GM21737 (cell line): ENCODE measurements around the gene SPP1.

Experiments used
- ATAC-seq: cut with Tn5 transposase; IDR thresholded peaks from one replicate; pipeline ENCODE4 v1.9.1; 2021; ENCODE audit warnings: mild to moderate bottlenecking, moderate library complexity; ENCODE audit not compliant: unreplicated experiment

SPP1 gene

DNA sequence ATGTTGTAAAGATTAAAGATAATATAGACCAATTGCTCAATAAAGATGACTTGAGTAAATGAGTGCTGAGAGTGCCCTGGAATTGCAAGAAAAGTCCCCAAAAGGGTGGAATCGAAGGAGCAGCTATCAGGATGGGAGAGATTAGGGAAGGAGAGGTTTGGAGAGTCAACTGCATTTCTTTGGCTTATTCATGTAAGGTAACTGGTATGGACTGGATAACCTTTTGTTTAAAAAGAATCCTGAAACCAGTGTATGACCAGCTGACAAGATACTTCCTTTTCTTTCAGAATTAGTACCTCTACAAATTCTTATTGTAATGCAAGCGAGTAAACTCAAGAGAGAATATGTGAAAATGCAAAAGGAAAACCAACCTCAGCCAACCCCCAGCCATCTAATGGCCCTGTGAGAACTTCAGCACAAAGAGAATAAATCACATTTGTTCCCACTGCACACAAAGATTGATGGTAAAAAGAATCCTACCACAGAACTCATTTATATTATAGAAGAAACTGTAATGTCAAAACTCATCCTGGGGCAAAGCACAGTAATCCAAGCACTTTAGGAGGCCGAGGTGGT, 24.5 kb upstream of the SPP1 start:
- no peak for ATAC-seq

DNA sequence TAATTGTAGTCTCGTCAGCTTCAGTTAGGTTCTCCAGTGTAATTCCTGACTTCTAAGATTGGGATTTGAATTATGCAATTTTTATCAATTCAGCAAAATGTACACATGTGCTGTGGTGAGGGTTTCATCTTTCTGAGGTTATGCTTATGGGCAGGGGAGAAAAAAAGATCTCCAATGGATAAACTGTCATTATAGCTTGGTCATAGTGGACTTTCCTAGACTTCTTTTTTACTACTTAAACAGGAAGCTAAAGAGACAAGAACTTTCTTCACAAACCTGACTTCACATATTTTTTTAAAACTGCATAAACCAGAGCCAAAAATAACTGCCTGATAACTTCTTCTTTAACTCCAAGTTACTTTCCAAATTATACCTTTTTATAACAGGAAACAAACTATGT, 21.7 kb upstream of the SPP1 start:
- no peak for ATAC-seq

DNA sequence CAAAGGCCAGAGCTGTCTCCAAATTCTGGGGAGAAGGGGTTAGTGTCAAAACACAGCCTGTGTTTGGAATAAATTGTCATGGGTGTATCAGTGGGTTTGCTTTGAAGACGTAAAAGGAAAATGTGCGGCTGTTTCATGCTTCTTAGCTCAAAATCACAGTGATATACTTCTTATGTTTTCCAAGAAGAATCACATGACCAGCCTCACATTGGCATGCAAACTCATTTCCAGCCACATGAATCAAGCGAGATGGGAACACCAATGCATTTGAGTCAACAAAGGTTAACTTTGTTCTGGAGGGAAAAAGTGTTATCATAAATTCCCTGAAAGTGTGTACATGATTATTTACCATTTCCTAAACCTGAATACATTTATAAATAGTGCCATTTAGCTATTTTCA, 19.0 kb upstream of the SPP1 start:
- ATAC-seq: no peak

DNA sequence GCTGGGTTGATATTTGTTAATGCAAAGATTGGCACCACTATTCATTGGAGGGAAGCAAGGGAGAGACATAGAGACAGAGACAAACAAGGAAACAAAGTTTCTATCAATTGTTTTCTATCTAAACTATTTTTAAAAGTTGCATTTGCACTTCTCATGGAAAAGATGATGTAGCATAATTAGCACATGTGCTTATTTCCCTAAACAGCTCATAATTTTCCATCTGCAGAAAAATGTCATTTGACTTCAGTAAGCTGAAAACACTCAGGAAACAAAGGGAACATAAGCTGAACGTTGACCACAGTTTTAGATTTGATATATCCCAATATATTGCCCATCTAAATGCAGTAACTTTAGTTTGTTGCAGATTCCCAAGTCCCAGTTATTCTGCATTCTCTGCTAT, 18.5 kb upstream of the SPP1 start:
- ATAC-seq: no peak

DNA sequence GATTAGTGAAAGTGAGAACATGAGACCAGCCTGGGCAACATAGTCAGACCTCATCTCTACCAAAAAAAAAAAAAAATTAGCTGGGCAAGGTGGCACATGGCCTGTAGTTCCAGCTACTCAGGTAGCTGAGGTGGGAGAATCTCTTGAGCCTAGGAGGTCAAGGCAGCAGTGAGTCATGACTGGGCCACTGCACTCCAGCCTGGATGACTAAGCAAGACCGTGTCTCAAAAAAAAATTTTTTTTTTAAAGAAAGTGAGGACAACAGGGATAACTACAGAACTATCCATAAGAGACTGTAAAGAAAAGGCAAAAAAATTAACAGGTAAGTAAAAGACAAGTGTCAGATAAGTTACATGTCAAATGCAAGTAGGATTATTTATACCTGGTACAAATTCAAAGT, 13.5 kb upstream of the SPP1 start:
- no peak for ATAC-seq

DNA sequence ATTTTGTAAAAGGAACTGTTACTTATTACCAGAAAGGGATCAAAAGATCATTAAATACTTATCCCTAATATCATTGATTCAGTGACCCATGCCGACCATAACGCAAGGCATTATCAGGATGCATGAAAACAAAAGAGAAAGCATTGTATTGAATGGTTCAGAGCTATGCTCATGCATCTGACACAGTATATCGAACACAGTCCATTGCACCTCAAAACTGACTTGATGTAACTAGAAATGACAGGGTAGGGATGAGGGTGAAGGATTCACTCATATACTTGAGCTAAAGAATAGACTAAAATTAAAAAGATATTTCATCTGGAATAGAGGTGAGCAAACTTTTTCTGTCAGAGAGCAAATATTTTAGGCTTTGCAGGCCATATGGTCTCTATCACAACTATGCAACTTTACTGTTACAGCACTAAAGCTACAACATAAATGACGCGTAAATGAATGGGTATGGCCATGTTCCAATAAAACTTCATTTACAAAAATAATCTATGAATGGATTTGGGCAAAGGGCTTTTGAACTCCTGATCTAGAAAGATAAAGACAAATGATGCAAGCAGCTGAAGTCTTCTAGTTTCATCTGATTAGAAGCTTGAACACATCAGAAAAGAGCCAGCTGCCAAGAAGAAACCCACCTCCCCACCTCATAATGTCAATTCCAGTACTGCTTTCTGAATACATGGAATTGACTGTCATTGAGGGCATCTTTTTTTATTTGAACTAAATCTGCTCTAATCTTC, 12.9 kb upstream of the SPP1 start:
- no peak for ATAC-seq

DNA sequence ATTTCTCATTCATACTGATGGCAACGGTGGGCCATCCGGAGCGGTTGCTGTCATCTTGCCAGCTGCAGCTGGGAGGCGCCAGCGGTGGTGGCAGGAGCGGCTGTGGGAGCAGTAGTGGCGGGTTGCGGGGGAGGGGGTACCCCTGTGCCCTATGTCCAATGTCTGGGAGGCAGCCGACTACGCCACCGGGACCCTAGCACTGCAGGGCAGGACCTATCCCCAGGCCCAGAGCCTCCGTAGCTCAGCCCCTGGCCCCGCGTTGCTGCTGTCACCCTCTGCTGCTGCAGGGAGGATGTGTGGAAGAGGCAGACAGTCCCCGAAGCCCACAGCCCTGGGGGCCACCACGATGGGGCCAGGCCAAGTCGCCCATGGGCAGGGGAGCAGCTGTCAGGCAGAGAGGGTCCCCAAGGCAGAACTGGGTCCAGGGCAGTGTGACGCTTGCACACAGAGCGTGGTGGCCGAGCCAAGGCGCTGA, 10.0 kb upstream of the SPP1 start:
- no peak for ATAC-seq

DNA sequence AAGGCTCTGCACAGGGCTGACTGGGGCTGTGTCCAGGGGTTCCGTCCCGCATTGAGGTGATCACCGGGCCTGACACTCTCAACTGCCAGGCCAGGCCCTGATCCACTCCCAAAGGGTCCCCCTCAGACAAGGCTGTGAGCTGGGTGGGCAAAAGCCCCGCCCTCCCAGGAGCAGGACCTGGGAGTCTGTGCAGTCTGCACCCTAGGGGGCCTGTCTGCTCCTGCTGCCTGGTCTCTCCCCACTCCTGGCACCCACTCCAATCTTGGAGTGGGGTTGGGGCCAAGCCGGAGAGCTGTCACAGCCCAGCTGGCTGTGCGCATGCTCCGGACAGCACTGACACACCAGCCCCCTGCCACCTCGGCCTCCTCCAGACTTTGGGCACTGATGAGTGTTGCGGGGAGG, 9.4 kb upstream of the SPP1 start:
- ATAC-seq: no peak

DNA sequence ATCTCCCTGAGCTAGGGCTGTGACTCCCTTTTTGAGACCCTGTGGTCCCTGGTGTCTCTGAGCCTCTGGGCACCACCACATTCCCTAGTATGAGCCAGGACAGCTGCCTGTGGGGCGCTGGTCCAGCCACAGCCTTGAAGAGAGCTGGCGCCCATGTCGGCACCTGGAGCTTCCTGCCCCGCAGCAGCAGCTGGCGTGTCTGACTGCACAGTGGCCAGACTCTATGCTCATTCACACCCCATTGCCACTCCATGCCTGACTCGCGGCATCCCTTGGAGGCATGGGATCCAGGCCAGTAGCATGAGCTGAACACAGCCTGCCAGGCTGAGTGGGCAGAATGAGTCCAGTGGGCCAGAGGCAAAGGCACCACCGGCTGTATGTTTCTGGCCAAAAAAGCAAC, 8.3 kb upstream of the SPP1 start:
- no peak for ATAC-seq

DNA sequence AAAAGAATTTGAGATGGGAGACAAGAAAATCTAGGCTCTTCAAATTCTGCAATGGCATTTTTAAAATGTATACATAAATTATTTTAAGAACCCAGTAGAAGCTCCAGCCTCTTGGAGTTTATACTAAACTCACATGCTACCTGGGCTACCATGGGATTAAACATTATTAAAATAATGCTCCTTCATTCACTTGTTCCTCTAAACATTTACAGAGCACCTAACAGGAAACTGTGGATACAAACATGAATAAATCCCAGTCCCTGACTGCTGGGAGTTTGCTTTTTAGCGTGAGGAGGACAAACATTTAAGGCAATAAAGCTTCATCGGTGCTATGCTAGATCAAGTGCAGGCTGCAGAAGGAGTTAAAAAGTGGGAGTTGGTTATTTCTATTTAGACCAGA, 5.4 kb upstream of the SPP1 start:
- ATAC-seq: no peak

DNA sequence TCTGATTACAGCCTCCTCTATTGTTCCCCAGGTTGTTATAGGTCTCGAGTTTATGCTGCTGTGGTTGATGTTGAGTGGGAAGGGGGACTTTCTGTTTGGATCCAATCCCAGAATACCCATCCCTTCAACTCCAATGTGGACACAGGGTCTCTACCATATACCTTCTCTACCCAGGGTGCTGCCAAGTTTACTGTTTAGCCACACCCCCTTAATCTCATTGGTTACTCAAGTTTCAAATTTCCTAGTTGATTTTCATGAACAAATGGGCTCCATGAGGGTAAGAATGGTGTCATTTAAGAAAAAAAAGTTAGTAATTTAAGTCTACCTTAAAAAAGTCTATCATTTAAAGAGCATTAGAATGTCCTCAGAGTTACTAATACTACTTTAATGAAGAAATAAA, 3.6 kb upstream of the SPP1 start:
- ATAC-seq: no peak

DNA sequence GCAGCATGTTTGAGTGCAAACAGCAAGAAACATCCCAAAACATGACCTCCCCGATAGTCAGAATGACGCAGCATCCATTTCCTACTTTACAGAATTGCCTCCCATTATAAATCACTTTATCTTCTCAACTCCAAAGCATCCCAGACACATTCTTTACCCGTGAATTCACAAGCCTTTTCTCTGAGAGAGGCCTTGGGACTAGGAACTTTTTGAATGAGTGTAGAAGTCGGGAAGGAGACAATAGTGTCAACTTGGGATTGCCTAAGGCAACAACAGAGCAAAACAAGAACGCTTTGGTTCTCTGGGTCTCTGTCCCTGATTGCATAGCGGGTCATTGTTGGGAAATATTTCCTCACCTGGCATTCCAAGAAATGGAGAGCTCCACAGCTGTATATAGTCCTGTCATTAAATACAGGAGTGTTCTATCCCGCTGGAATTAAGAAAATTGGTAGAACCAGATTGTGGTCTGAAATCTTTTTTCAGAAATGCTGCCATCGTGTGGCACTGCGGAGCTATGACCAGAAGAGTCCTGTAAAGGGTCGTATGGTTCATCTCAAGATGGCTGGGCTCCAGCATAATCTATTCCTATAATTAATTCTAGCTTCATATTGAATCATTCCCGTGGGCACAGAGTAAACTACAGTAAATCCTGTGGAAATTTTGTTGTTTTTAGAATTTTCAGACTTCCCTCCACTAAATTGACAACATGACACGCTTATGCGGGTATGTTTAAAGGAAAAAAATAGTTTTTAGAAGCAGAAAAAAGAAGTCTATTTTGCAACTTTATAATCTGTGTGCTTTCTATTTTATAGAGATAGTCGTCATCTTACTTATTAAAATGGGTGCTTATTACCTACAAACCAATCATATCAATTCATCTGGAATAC, 2.0 kb upstream of the SPP1 start:
- ATAC-seq: peak; percentile 62

DNA sequence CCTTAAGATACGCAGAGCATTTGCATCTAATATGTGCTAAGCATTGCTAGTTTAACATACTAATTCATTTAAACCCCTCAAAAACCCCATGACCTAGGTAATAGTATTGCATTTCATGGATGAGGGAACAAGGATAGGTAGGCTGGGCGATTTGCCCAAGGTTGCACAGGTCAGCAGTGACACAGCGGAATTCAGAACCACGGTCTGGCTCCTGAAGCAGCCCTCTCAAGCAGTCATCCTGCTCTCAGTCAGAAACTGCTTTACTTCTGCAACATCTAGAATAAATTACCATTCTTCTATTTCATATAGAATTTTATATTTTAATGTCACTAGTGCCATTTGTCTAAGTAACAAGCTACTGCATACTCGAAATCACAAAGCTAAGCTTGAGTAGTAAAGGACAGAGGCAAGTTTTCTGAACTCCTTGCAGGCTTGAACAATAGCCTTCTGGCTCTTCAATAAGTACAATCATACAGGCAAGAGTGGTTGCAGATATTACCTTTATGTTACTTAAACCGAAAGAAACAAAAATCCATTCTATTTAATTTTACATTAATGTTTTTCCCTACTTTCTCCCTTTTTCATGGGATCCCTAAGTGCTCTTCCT, 555 bp upstream of the SPP1 start:
- ATAC-seq: peak; percentile 35

DNA sequence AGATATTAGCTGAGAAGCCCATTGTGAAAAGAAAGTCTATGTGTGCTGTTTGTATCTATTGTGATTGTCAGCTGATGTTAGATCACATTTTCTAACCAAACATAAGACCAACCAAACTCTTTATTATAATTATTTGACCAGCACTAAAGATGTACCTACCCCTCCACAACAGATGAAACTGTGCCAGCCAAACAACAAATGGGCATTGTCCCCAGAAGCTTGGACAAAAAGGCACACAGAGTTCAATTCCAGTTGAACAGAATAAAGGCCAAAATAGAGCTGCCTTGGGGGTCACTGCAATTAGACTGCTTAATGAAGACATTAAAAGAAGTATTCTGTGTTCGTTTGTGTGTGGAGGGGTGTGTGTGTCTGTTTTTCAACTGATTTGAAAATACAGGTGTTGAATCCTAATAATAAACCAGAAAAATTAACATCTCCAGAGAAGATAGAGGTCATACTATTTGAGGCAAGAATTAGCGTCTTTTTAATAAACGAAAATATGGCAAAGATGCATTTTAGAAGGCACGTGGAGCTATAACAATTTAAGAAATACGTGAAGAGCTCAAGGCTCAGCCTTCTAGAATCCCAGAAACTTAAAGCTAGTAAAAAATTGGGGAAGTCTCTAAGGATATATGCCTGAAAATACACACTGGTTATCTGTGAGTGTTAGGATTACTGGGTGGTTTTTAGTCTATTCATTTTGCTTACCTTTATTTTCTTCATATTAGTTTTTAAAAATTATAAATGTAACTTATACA, 2.2 kb downstream of the SPP1 start:
- no peak for ATAC-seq

DNA sequence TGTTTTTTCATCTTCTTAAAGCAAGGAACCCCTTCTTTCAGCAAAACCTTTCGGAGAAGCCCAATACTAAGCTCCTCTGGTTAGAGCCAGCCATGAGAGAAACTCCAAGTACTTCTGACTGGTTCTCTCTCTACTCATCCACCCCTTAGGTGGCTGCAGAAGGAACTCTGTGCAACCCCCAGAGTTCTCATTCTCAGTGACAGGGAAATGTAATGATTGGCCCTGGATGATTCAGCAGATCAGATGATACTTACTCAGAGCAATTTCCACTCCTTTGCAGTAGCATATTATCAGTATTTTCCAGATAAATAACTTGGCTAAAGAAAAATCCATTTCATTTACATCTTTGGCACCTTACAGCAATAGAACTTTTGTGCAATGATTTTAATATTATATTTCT, 3.2 kb downstream of the SPP1 start:
- ATAC-seq: no peak

DNA sequence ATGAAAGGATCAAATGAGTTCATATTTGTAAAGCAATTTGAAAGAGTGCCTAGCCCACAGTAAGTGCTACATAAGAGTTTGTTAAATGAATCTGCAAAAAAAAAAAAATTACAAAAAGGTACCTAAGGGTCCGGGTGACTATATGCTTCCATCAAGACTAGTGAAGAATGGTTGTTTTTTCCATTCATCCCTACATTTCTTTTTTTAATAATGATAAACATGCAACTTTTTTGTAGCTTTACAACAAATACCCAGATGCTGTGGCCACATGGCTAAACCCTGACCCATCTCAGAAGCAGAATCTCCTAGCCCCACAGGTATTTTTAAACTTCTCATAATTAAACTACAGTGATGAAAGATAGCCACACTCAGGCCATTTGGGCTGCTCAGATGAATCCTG, 4.3 kb downstream of the SPP1 start:
- no peak for ATAC-seq

DNA sequence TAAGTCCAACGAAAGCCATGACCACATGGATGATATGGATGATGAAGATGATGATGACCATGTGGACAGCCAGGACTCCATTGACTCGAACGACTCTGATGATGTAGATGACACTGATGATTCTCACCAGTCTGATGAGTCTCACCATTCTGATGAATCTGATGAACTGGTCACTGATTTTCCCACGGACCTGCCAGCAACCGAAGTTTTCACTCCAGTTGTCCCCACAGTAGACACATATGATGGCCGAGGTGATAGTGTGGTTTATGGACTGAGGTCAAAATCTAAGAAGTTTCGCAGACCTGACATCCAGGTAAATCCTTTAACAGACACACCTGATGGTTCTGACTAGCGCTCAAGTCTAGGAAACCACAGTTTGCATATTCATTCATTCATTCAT, 6.0 kb downstream of the SPP1 start:
- ATAC-seq: no peak

DNA sequence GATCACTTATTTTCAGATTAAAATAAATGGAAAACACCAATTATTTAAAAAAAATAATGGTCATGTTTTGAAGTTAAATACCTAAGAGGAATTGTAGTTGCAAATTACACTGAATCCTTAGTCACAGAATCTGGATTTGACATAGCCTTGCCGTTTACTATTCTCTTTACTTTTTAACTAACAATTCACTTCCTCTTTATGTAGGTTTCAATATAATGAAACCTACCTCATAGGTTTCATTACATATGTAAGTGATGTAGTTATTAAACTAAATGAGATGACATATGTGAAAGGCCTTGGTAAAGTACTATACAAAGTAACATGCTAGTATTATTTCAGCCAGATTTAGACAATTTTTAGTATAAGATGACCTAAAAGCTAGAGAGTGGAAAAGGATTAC, 6.5 kb downstream of the SPP1 start:
- ATAC-seq: no peak

DNA sequence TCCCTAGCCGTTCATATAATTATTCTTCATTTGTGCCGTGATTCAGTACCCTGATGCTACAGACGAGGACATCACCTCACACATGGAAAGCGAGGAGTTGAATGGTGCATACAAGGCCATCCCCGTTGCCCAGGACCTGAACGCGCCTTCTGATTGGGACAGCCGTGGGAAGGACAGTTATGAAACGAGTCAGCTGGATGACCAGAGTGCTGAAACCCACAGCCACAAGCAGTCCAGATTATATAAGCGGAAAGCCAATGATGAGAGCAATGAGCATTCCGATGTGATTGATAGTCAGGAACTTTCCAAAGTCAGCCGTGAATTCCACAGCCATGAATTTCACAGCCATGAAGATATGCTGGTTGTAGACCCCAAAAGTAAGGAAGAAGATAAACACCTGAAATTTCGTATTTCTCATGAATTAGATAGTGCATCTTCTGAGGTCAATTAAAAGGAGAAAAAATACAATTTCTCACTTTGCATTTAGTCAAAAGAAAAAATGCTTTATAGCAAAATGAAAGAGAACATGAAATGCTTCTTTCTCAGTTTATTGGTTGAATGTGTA, 7.0 kb downstream of the SPP1 start:
- ATAC-seq: no peak

DNA sequence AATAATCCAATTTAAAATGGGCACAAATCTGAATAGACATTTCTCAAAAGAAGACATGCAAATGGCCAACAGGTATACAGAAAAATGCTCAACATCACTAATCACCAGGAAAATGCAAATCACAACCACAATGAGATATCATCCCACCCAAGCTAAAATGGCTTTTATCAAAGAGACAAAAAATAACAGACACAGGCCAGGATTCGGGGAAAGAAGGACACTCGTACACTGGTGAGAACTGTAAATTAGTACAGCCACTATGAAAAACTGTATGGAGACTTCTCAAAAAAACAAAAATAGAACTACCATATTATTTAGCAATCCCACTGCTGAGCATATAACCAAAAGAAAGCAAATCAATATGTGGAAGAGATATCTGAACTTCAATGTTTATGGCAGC, 8.5 kb downstream of the SPP1 start:
- ATAC-seq: no peak
